ENCODE results near the gene TGFB1.

The TGFB1 gene

DNA sequence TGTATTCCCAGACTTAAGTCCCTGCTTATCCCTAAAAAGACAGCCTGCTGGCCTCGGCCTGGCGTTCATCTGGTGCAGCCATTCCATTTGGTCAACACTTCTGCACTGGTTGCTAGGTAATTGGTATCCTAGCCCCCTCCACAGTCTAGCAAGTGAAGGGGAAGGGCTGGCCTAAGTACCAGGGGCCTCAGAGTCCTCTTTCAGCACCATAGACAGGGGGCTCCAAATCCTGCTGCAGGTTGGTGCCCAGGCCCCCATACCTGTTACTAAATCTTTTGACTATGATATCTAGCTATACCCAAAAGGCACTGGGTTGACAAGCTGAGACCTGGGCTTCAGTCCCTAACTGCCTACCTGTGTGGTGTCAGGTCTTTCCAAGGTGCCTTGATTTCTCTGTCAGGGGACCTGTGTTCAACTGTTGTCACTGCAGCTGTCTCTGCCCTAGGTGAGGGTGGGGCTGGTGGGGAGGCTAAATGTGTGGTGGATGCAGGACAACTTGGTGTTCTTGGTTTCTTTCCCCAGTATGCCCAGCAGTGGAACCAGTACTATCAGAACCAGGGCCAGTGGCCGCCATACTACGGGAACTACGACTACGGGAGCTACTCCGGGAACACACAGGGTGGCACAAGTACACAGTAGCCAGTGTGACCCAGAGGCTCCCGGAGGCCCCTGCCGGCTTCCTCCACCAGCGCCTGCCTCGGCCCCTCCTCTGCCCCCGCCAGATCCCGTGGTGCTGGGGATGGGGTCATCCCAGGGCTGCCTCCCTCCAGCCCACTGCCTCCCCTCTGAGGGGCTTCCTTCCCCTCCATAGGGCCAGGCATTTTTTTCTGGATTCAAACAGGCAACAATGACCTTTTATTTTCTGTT lies 47.6 kb downstream of the TGFB1 start:
- Histone ChIP-seq H3K27ac (ENCODE audit: low read depth, low read length) (no peak overlapping the region), H3K36me3 (ENCODE audit: control insufficient read depth, insufficient read depth, low read length) (peaks cover 29% of the 10 kb centered on the region), H3K79me2 (ENCODE audit: control insufficient read depth, insufficient read depth, low read length) (peaks cover 4% of the 10 kb centered on the region), H3K4me2 (ENCODE audit: low read length) (no peak overlapping the region), H3K79me1 (ENCODE audit: low read length) (peaks cover 2% of the 10 kb centered on the region), H4K8ac (ENCODE audit: low read depth, low read length) (no peak overlapping the region), H3K27me3 (ENCODE audit: insufficient read depth, low read length, poor library complexity) (no peaks in the 10 kb centered on the region), H3K23ac (ENCODE audit: low read length) (no peak overlapping the region), H3K4ac (ENCODE audit: low read depth, low read length) (no peak overlapping the region), H3K56ac (ENCODE audit: low read length) (no peak overlapping the region), H3K4me1 (ENCODE audit: control insufficient read depth, low read depth, low read length) (no peaks in the 10 kb centered on the region), H4K5ac (ENCODE audit: low read length) (no peak overlapping the region), H3K9ac (ENCODE audit: low read length) (no peak overlapping the region), H2AK5ac (ENCODE audit: low read length) (no peak overlapping the region), H2BK5ac (ENCODE audit: low read length) (no peak overlapping the region), H2BK15ac (replicated peaks; ENCODE audit: low read depth) (no peak overlapping the region), H2BK120ac (ENCODE audit: low read depth, low read length) (no peak overlapping the region), H3K18ac (ENCODE audit: low read length) (no peak overlapping the region), H3K4me3 (ENCODE audit: low read length) (no peak overlapping the region)
- no CpG with 5 or more reads among the region's 13 CpGs for WGBS (ENCODE audit: extremely low coverage, insufficient coverage, low lambda C conversion rate)
- peak; percentile 70 for DNase-seq

DNA sequence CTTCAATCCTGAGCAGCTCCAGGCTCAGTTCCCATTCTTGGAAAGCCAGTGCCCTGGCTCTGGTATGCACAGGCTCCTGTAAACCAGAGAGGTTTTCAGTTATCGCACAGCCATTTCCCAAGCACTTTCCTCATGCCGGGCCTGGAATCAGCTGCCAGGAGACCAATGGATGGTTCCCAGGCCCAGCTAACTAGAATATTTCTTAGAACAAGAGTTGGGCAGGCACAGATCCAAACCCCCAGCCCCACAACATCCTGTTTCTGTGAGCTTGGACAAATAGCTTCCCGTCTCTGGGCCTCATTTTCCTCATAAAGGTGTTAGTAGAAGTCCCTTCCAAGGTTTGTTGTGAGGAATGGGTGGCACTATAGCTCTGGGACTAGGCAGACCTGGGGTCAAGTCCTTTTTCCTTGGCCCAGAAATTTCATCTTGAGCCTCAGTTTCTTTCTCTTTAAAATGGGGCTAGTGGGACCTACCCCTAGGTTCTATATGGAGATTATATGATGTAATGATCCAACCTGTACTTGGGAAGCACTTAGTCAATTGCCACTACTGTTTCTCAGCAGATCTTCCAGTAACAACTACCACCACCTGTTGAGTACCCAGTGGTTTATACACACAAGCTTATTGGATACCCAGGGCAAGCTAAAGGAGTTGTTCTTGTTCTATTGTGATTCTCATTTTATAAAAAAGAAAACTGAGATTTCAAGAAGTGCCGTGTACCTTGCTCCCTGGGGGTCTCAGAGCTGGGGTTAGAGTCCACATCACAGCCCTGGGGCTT lies 48.8 kb downstream of the TGFB1 start:
- Histone ChIP-seq H3K79me1 (ENCODE audit: low read length) (peaks cover 2% of the 10 kb centered on the region), H4K5ac (ENCODE audit: low read length) (no peak overlapping the region), H3K27me3 (ENCODE audit: insufficient read depth, low read length, poor library complexity) (no peaks in the 10 kb centered on the region), H2AK5ac (ENCODE audit: low read length) (no peak overlapping the region), H3K4me1 (ENCODE audit: control insufficient read depth, low read depth, low read length) (no peaks in the 10 kb centered on the region), H3K4me2 (ENCODE audit: low read length) (no peak overlapping the region), H2BK5ac (ENCODE audit: low read length) (no peak overlapping the region), H2BK120ac (ENCODE audit: low read depth, low read length) (no peak overlapping the region), H3K27ac (ENCODE audit: low read depth, low read length) (no peak overlapping the region), H3K4me3 (ENCODE audit: low read length) (no peak overlapping the region), H2BK15ac (replicated peaks; ENCODE audit: low read depth) (no peak overlapping the region), H3K79me2 (ENCODE audit: control insufficient read depth, insufficient read depth, low read length) (no peaks in the 10 kb centered on the region), H4K8ac (ENCODE audit: low read depth, low read length) (no peak overlapping the region), H3K56ac (ENCODE audit: low read length) (no peak overlapping the region), H3K4ac (ENCODE audit: low read depth, low read length) (no peak overlapping the region), H3K9ac (ENCODE audit: low read length) (no peak overlapping the region), H3K23ac (ENCODE audit: low read length) (no peak overlapping the region), H3K36me3 (ENCODE audit: control insufficient read depth, insufficient read depth, low read length) (peaks cover 34% of the 10 kb centered on the region), H3K18ac (ENCODE audit: low read length) (no peak overlapping the region)
- no CpG with 5 or more reads among the region's 4 CpGs for WGBS (ENCODE audit: extremely low coverage, insufficient coverage, low lambda C conversion rate)
- DNase-seq: no peak

DNA sequence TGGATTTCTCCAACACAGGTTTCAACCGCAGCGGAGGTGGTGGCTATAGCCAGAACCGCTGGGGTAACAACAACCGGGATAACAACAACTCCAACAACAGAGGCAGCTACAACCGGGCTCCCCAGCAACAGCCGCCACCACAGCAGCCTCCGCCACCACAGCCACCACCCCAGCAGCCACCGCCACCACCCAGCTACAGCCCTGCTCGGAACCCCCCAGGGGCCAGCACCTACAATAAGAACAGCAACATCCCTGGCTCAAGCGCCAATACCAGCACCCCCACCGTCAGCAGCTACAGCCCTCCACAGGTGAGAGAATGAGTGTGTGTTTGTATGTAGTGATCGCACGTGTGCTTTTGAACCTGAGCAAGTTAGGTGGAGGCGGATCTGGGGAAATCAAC lies 49.8 kb downstream of the TGFB1 start:
- WGBS (ENCODE audit: extremely low coverage, insufficient coverage, low lambda C conversion rate): no CpG with 5 or more reads among the region's 14 CpGs
- no peak overlapping the region for H3K23ac ChIP-seq (ENCODE audit: low read length)
- no peak overlapping the region for H2BK5ac ChIP-seq (ENCODE audit: low read length)
- H3K79me2 ChIP-seq (ENCODE audit: control insufficient read depth, insufficient read depth, low read length): no peaks in the 10 kb centered on the region
- DNase-seq: no peak
- no peak overlapping the region for H2BK15ac ChIP-seq (replicated peaks; ENCODE audit: low read depth)
- peaks cover 41% of the 10 kb centered on the region for H3K36me3 ChIP-seq (ENCODE audit: control insufficient read depth, insufficient read depth, low read length)
- no peak overlapping the region for H3K56ac ChIP-seq (ENCODE audit: low read length)
- no peak overlapping the region for H2BK120ac ChIP-seq (ENCODE audit: low read depth, low read length)
- H3K27ac ChIP-seq (ENCODE audit: low read depth, low read length): no peak overlapping the region
- no peak overlapping the region for H3K18ac ChIP-seq (ENCODE audit: low read length)
- H3K27me3 ChIP-seq (ENCODE audit: insufficient read depth, low read length, poor library complexity): no peaks in the 10 kb centered on the region
- H3K4ac ChIP-seq (ENCODE audit: low read depth, low read length): no peak overlapping the region
- H4K8ac ChIP-seq (ENCODE audit: low read depth, low read length): no peak overlapping the region
- no peak overlapping the region for H3K4me3 ChIP-seq (ENCODE audit: low read length)
- no peak overlapping the region for H2AK5ac ChIP-seq (ENCODE audit: low read length)
- H3K4me1 ChIP-seq (ENCODE audit: control insufficient read depth, low read depth, low read length): no peaks in the 10 kb centered on the region
- no peak overlapping the region for H3K9ac ChIP-seq (ENCODE audit: low read length)
- H4K5ac ChIP-seq (ENCODE audit: low read length): no peak overlapping the region
- H3K4me2 ChIP-seq (ENCODE audit: low read length): no peak overlapping the region
- peaks cover 2% of the 10 kb centered on the region for H3K79me1 ChIP-seq (ENCODE audit: low read length)

DNA sequence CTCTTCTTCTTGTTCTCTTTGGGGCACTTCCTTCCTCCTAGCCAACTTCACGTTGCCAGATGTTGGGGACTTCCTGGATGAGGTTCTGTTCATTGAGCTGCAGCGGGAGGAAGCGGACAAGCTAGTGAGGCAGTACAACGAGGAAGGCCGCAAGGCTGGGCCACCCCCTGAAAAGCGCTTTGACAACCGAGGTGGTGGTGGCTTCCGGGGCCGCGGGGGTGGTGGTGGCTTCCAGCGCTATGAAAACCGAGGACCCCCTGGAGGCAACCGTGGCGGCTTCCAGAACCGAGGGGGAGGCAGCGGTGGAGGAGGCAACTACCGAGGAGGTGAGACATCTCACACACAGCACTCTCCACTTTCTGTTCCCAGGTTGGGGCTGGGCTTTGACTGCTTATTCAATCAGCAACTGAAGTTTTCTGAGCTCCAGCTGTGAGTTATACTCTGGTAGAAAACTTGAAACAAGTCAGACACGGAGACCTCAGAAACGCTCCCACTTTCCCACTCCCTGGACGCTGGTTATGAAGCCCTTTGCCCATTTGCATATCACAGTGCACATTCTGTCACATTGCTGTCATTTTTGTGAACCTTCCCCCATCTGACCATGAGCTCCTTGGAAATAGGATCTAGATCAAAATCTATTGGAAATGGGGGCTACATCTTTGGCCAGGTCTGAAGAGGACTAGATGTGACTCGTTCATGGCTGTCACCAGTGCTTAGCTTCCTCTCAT lies 50.9 kb downstream of the TGFB1 start:
- no peak overlapping the region for H2BK15ac ChIP-seq (replicated peaks; ENCODE audit: low read depth)
- H3K36me3 ChIP-seq (ENCODE audit: control insufficient read depth, insufficient read depth, low read length): peaks cover 49% of the 10 kb centered on the region
- no CpG with 5 or more reads among the region's 21 CpGs for WGBS (ENCODE audit: extremely low coverage, insufficient coverage, low lambda C conversion rate)
- H4K5ac ChIP-seq (ENCODE audit: low read length): no peak overlapping the region
- H3K4ac ChIP-seq (ENCODE audit: low read depth, low read length): no peak overlapping the region
- H3K56ac ChIP-seq (ENCODE audit: low read length): no peak overlapping the region
- no peak overlapping the region for H3K4me2 ChIP-seq (ENCODE audit: low read length)
- H2BK5ac ChIP-seq (ENCODE audit: low read length): no peak overlapping the region
- no peaks in the 10 kb centered on the region for H3K27me3 ChIP-seq (ENCODE audit: insufficient read depth, low read length, poor library complexity)
- no peaks in the 10 kb centered on the region for H3K79me2 ChIP-seq (ENCODE audit: control insufficient read depth, insufficient read depth, low read length)
- H3K18ac ChIP-seq (ENCODE audit: low read length): no peak overlapping the region
- no peak overlapping the region for H3K23ac ChIP-seq (ENCODE audit: low read length)
- H3K27ac ChIP-seq (ENCODE audit: low read depth, low read length): no peak overlapping the region
- H3K4me1 ChIP-seq (ENCODE audit: control insufficient read depth, low read depth, low read length): no peaks in the 10 kb centered on the region
- H3K9ac ChIP-seq (ENCODE audit: low read length): no peak overlapping the region
- H4K8ac ChIP-seq (ENCODE audit: low read depth, low read length): no peak overlapping the region
- peaks cover 4% of the 10 kb centered on the region for H3K79me1 ChIP-seq (ENCODE audit: low read length)
- H3K4me3 ChIP-seq (ENCODE audit: low read length): no peak overlapping the region
- DNase-seq: no peak
- H2BK120ac ChIP-seq (ENCODE audit: low read depth, low read length): no peak overlapping the region
- no peak overlapping the region for H2AK5ac ChIP-seq (ENCODE audit: low read length)

DNA sequence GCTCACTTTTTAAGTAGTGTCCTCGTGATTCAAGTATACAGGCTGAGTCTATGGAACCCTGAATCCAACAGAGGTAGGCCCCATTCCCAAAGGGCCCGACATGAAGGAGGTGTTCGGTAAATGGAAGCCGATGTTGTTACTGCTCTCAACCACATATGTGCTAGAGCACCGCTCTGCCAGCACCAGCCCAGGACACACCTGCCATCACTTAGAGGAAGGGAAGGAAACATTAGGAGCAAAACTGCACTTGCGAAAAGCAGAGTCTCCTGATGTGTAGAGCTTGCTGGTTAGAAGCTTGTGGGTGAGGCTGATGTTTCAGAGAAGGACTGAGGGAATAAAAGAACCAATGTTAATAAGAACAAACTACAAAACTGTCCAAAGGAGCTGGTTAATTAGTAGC lies 53.2 kb downstream of the TGFB1 start:
- H3K79me1 ChIP-seq (ENCODE audit: low read length): peaks cover 14% of the 10 kb centered on the region
- H3K4me3 ChIP-seq (ENCODE audit: low read length): no peak overlapping the region
- no peak overlapping the region for H3K56ac ChIP-seq (ENCODE audit: low read length)
- no peak overlapping the region for H2BK5ac ChIP-seq (ENCODE audit: low read length)
- H3K79me2 ChIP-seq (ENCODE audit: control insufficient read depth, insufficient read depth, low read length): no peaks in the 10 kb centered on the region
- no peak overlapping the region for H2BK120ac ChIP-seq (ENCODE audit: low read depth, low read length)
- no peak overlapping the region for H3K4me2 ChIP-seq (ENCODE audit: low read length)
- no peak overlapping the region for H2AK5ac ChIP-seq (ENCODE audit: low read length)
- H2BK15ac ChIP-seq (replicated peaks; ENCODE audit: low read depth): no peak overlapping the region
- no peak overlapping the region for H4K8ac ChIP-seq (ENCODE audit: low read depth, low read length)
- H3K4ac ChIP-seq (ENCODE audit: low read depth, low read length): no peak overlapping the region
- H3K36me3 ChIP-seq (ENCODE audit: control insufficient read depth, insufficient read depth, low read length): peaks cover 63% of the 10 kb centered on the region
- H3K27me3 ChIP-seq (ENCODE audit: insufficient read depth, low read length, poor library complexity): no peaks in the 10 kb centered on the region
- WGBS (ENCODE audit: extremely low coverage, insufficient coverage, low lambda C conversion rate): no CpG with 5 or more reads among the region's 6 CpGs
- H3K9ac ChIP-seq (ENCODE audit: low read length): no peak overlapping the region
- no peak for DNase-seq
- H3K4me1 ChIP-seq (ENCODE audit: control insufficient read depth, low read depth, low read length): no peaks in the 10 kb centered on the region
- H3K23ac ChIP-seq (ENCODE audit: low read length): no peak overlapping the region
- H3K27ac ChIP-seq (ENCODE audit: low read depth, low read length): no peak overlapping the region
- no peak overlapping the region for H3K18ac ChIP-seq (ENCODE audit: low read length)
- no peak overlapping the region for H4K5ac ChIP-seq (ENCODE audit: low read length)
